GM19351 (cell line): Measurements from ENCODE around the gene PTH2R.

ENCODE experiments used
- ATAC-seq: cut with Tn5 transposase; IDR thresholded peaks from one replicate; pipeline ENCODE4 v1.9.1; 2021; ENCODE audit warnings: mild to moderate bottlenecking, moderate library complexity; ENCODE audit not compliant: unreplicated experiment

PTH2R gene

GRCh38 chr2:208541989-208542464 is 135.4 kb downstream of the PTH2R start:
- peak; percentile 45 for ATAC-seq

- peak; percentile 40 for ATAC-seq
These were observed 136.0 kb downstream of the PTH2R start for GRCh38 chr2:208542465-208543041.
